A673 (cell line): ENCODE data around the gene EHBP1L1.

Source experiments
- CTCF ChIP-seq: fragments of 300-800, 200-600 bp; sonication (generic); conservative IDR thresholded peaks from 2 replicates; pipeline ENCODE4 v1.5.1; 2017; ENCODE audit warnings: low read depth, mild to moderate bottlenecking, antibody characterized with exemption, low read length, moderate library complexity, mixed read lengths
- EZH2 ChIP-seq: fragments of 200-600 bp; sonication (generic); IDR thresholded peaks from 2 replicates; pipeline ENCODE4 v1.6.1; 2017; ENCODE audit warnings: borderline replicate concordance, low read depth, mild to moderate bottlenecking, mixed read lengths, antibody characterized with exemption, low read length; ENCODE audit not compliant: poor library complexity, severe bottlenecking

GRCh38 chr11:65585396-65586246, 9.8 kb downstream of the EHBP1L1 start:
- TF ChIP-seq EZH2 (no peak), CTCF (no peak)
